ENCODE measurements around the gene S100B.

S100B gene

GRCh38 chr21:46560568-46561444 is 44.1 kb downstream of the S100B start:
- DNase-seq (ENCODE audit: low read depth) = no peak

- DNase-seq (ENCODE audit: low read depth) = peak; percentile 41
Observed at GRCh38 chr21:46559291-46559983, 45.4 kb downstream of the S100B start.

GRCh38 chr21:46557919-46558392 is 46.9 kb downstream of the S100B start:
- no peak for DNase-seq (ENCODE audit: low read depth)

GRCh38 chr21:46557469-46557868 is 47.4 kb downstream of the S100B start:
- no peak for DNase-seq (ENCODE audit: low read depth)

GRCh38 chr21:46556802-46557201 is 48.1 kb downstream of the S100B start:
- DNase-seq (ENCODE audit: low read depth) = no peak

GRCh38 chr21:46555678-46556077 is 49.2 kb downstream of the S100B start:
- no peak for DNase-seq (ENCODE audit: low read depth)

GRCh38 chr21:46555225-46555617 is 49.7 kb downstream of the S100B start:
- DNase-seq (ENCODE audit: low read depth) = no peak

- DNase-seq (ENCODE audit: low read depth) = no peak
Observed at GRCh38 chr21:46554431-46555224, 50.3 kb downstream of the S100B start.

GRCh38 chr21:46553993-46554392 is 50.9 kb downstream of the S100B start:
- no peak for DNase-seq (ENCODE audit: low read depth)

- no peak for DNase-seq (ENCODE audit: low read depth)
Observed at GRCh38 chr21:46552865-46553379, 52.0 kb downstream of the S100B start.

- DNase-seq (ENCODE audit: low read depth) = no peak
Observed at GRCh38 chr21:46552274-46552673, 52.6 kb downstream of the S100B start.

GRCh38 chr21:46551636-46552241 is 53.1 kb downstream of the S100B start:
- no peak for DNase-seq (ENCODE audit: low read depth)

GRCh38 chr21:46550116-46550941 is 54.6 kb downstream of the S100B start:
- DNase-seq (ENCODE audit: low read depth) = no peak

GRCh38 chr21:46549650-46550049 is 55.2 kb downstream of the S100B start:
- DNase-seq (ENCODE audit: low read depth) = no peak
